ENCODE data around the gene FCN3. TPM values are rescaled to one million over a fixed set of nuclear protein-coding genes. Genes with fewer than 3 reads are reported as not detected.
A peak's percentile ranks its signal among the peaks of the same experiment; 100 is the strongest.

Gene FCN3
- total and polyA plus RNA-seq, 2 experiments from 2014 or later, result 0.81 to 3.6 TPM

GRCh38 chr1:27379564-27380122, 5.0 kb upstream of the FCN3 start:
- Histone ChIP-seq H3K36me3 (no peaks in the 10 kb centered on the region), H3K27ac (no peak overlapping the region), H3K4me3 (no peak overlapping the region), H3K4me1 (ENCODE audit: low read depth) (no peaks in the 10 kb centered on the region), H3K9me3 (ENCODE audit: low read depth) (no peaks in the 10 kb centered on the region), H3K27me3 (peaks cover 15% of the 10 kb centered on the region)
- no peak for TF ChIP-seq CTCF (IDR thresholded peaks at IDR 0.05; ENCODE audit: low read depth, low read length)
- no peak for DNase-seq (ENCODE audit: low read depth in 1 of 2, low spot score in 1 of 2)

DNA sequence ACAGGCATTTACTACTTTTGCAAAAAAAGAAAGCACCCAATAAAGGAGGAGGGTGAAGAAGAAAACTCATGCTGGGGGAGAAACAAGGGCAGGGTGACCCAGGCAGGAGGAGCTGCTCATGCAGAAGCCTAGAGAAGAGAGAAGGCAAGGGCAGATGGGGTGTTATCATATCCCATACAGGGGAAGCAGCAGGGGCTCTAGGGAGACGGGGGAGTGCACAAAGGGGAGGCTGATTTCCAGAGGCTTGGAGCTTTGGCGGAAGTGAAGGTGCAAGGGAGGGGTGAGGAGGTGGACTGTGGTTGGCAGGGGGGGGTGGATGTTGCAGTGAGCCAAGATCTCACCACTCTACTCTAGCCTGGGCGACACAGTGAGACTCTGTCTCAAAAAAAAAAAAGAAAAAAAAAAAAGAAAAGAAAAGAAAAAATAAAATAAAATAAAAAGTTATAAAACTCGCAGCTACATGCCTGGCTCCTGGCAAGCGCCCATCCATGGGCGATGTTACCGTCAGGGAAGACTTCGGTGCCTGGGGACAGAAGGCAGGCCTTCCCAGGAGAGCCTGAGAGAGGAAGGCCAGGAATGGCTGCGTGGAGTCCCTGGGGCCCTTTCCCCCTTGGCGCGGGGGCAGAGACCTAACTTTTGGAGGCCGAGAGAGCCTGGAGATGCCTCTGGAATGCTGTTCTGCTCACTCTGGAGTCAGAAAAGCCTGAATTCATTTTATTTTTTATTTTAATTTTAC, 3.3 kb upstream of the FCN3 start:
- peaks cover 6% of the 10 kb centered on the region for H3K27me3 ChIP-seq

DNA sequence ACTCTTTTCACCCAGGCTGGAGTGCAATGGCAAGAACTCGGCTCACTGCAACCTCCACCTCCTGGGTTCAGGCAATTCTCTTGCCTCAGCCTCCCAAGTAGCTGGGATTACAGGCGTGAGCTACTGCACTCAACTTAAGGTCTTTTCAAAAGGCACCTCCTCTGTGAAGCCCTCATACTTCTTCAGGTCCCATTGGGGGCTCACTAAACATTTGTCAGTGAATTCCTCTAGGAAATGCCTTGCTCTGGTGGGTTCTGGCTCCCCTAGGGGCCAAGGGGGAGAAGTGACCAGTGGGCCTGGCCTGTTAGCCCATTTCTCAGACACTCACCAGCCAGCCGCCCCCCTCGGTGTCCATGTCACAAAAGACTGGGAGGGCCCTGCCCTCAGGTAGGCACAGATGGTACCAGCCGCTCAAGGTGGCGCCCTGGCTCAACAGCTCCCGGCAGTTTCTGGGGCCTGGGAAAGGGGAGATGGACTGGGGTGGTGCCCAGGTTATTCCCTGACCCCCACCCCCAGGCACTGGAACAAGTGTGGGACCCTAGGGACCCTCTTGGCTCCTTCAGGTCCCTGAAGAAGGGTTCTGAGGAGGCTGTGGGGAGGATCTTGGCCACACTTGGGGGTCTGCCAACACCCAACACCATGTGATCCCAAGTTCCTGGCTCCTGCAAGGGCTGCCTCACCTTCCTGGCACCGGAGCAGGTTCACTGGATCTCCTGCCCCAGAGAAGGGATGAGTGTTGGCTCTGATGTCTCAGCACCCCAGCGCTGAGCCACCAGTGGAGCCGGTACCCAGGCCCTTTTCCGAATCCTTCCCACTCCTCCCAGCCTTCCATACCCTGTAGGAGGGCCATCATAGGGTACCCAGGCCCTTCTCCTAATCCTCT, 1.6 kb downstream of the FCN3 start:
- peak in 1 of 2 donors; percentile 18 for DNase-seq (ENCODE audit: low read depth in 1 of 2, low spot score in 1 of 2)
- H3K4me3 ChIP-seq, result no peak overlapping the region
- H3K9me3 ChIP-seq (ENCODE audit: low read depth), result no peaks in the 10 kb centered on the region
- H3K36me3 ChIP-seq, result no peaks in the 10 kb centered on the region
- no peak overlapping the region for H3K27ac ChIP-seq
- TF ChIP-seq CTCF (IDR thresholded peaks at IDR 0.05; ENCODE audit: low read depth, low read length), result peak; percentile 43
- H3K4me1 ChIP-seq (ENCODE audit: low read depth), result no peaks in the 10 kb centered on the region
- no peaks in the 10 kb centered on the region for H3K27me3 ChIP-seq

More for the DNA sequence above, 3.3 kb upstream of the FCN3 start:
- Histone ChIP-seq H3K9me3 (ENCODE audit: low read depth) (no peaks in the 10 kb centered on the region), H3K4me1 (ENCODE audit: low read depth) (no peaks in the 10 kb centered on the region), H3K36me3 (no peaks in the 10 kb centered on the region), H3K27ac (no peak overlapping the region), H3K4me3 (no peak overlapping the region)
- no peak for TF ChIP-seq CTCF (IDR thresholded peaks at IDR 0.05; ENCODE audit: low read depth, low read length)
- DNase-seq (ENCODE audit: low read depth in 1 of 2, low spot score in 1 of 2), result no peak

DNA sequence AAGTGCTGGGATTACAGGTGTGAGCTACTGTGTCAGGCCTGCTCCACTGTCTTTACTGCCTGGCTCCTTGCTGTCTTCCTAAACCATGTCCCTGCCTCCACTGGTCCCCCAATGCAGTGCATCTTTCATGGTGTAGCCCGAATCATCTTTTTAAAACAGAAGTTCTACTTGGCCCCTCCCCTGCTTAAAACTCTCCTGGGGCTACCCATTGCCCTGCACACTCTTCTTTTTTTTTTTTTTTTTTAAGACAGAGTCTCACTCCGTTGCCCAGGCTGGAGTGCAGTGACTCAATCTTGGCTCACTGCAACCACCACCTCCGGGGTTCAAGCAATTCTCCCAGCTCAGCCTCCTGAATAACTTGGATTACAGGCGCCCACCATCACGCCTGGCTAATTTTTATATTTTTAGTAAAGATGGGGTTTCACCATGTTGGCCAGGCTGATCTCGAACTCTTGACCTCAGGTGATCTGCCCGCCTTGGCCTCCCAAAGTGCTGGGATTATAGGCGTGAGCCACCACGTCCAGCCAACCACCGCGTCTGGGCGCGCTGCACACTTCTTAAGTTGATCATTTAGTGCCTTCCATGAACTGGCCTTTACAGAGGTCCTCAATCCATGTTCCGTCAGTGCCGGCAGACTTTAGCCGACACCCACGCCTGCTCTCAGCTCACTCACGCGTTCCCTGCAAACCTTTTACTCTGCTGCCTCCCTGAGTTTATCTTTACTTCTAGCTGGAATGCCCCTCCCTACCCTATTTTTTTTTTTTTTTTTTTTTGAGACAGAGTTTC, 2.4 kb downstream of the FCN3 start:
- no peak for DNase-seq (ENCODE audit: low read depth in 1 of 2, low spot score in 1 of 2)
- Histone ChIP-seq H3K4me1 (ENCODE audit: low read depth) (peaks cover under 1% of the 10 kb centered on the region), H3K9me3 (ENCODE audit: low read depth) (no peaks in the 10 kb centered on the region), H3K27ac (no peak overlapping the region), H3K4me3 (no peak overlapping the region), H3K27me3 (no peaks in the 10 kb centered on the region), H3K36me3 (no peaks in the 10 kb centered on the region)
- TF ChIP-seq CTCF (IDR thresholded peaks at IDR 0.05; ENCODE audit: low read depth, low read length), result no peak

Measured in cardiac muscle cell (in vitro differentiated cells and primary cell).